B cell (primary cell): ENCODE results near the gene TP63. TPM values are rescaled to one million over a fixed set of nuclear protein-coding genes. Genes with fewer than 3 reads are reported as not detected.

Source experiments
- ATAC-seq: fragments of 200-7000 bp; cut with Tn5 transposase; one replicate; pipeline ENCODE4 v1.10.0; 2021; ENCODE audit warnings: low read depth, mild to moderate bottlenecking, moderate number of reproducible peaks, moderate library complexity
- CTCF ChIA-PET: fragments of 350-600 bp; sonication (Branson Sonifier 250); formaldehyde crosslinking; loops from one replicate; lab custom pipeline; 2021; ENCODE audit warnings: antibody characterized with exemption, inconsistent platforms; lab: Charles Lee
- POLR2A ChIA-PET: fragments of 350-600 bp; sonication (Branson Sonifier 250); formaldehyde crosslinking; loops from one replicate; lab custom pipeline; 2021; ENCODE audit warnings: antibody characterized with exemption; lab: Charles Lee
- DNase-seq: peaks from one replicate; pipeline ENCODE4 v3.0.0; 2013
- H2AFZ ChIP-seq: 2 replicates; pipeline ENCODE4 v1.6.1; 2012; ENCODE audit warnings: mild to moderate bottlenecking, low read depth, low read length; ENCODE audit not compliant: insufficient read depth, poor library complexity, severe bottlenecking
- H3K27ac ChIP-seq, 2 donors: 1 replicate in 1 of 2; 2 replicates in 1 of 2; pipeline ENCODE4 v1.5.1; 2012 to 2013; ENCODE audit warnings: low read length in 2 of 2, mild to moderate bottlenecking in 2 of 2, moderate library complexity in 1 of 2
- H3K27me3 ChIP-seq, 4 experiments: fragments of 200-600 bp in 1 of 4; sonication (generic) in 1 of 4; replicated peaks in 1 of 4; 1 replicate in 2 of 4; 2 replicates in 2 of 4; pipeline versions ENCODE4 v1.6.1 to v1.7.0; 2013 to 2016; ENCODE audit warnings: low read length in 3 of 4, mild to moderate bottlenecking in 2 of 4, mixed read lengths in 1 of 4, moderate library complexity in 1 of 4; ENCODE audit not compliant: insufficient read depth in 4 of 4, control insufficient read depth in 3 of 4; ENCODE audit errors: control extremely low read depth in 1 of 4
- H3K36me3 ChIP-seq, 2 experiments: replicated peaks in 1 of 2; 1 replicate in 1 of 2; 2 replicates in 1 of 2; pipeline versions ENCODE4 v1.6.1 to v1.7.1; 2013; ENCODE audit warnings: low read length in 1 of 2; ENCODE audit not compliant: insufficient read depth in 2 of 2, control insufficient read depth in 1 of 2; ENCODE audit errors: control extremely low read depth in 1 of 2, extremely low read depth in 1 of 2
- H3K4me1 ChIP-seq, 2 donors: fragments of 200-600 bp in 1 of 2; sonication (generic) in 1 of 2; 1 replicate in 1 of 2; 2 replicates in 1 of 2; pipeline versions ENCODE4 v1.5.1 to v1.6.1; 2013 to 2017; ENCODE audit warnings: low read length in 2 of 2; ENCODE audit not compliant: control insufficient read depth in 2 of 2, insufficient read depth in 2 of 2
- H3K4me2 ChIP-seq: replicated peaks from 2 replicates; pipeline ENCODE3; 2012; ENCODE audit warnings: mild to moderate bottlenecking, low read depth, low read length; ENCODE audit not compliant: poor library complexity, severe bottlenecking
- H3K4me3 ChIP-seq, 5 experiments: fragments of 200-600 bp in 1 of 5; sonication (generic) in 1 of 5; 1 replicate in 3 of 5; 2 replicates in 2 of 5; pipeline versions ENCODE4 v1.5.1 to v1.7.0; 2011 to 2016; ENCODE audit warnings: low read length in 4 of 5, mild to moderate bottlenecking in 4 of 5, low read depth in 2 of 5, control low read depth in 1 of 5, moderate library complexity in 1 of 5; ENCODE audit not compliant: insufficient read depth in 1 of 5; ENCODE audit errors: control extremely low read depth in 1 of 5, extremely low read depth in 1 of 5
- H3K79me2 ChIP-seq: fragments of 200-600 bp; sonication (generic); one replicate; pipeline ENCODE4 v1.6.0; 2016; ENCODE audit warnings: low read length; ENCODE audit not compliant: control insufficient read depth, insufficient read depth
- H3K9ac ChIP-seq: fragments of 200-600 bp; sonication (generic); 2 replicates; pipeline ENCODE4 v1.6.1; 2017; ENCODE audit warnings: mild to moderate bottlenecking, low read length, moderate library complexity
- H3K9me3 ChIP-seq, 3 donors: one replicate each; pipeline versions ENCODE4 v1.6.1 to v1.7.1; 2013; ENCODE audit warnings: low read length in 2 of 3; ENCODE audit not compliant: control insufficient read depth in 2 of 3, insufficient read depth in 1 of 3; ENCODE audit errors: control extremely low read depth in 1 of 3
- H4K20me1 ChIP-seq: 2 replicates; pipeline ENCODE4 v1.6.0; 2012; ENCODE audit warnings: mild to moderate bottlenecking, low read length; ENCODE audit not compliant: insufficient read depth, control insufficient read depth, poor library complexity, severe bottlenecking
- H3K27ac Mint-ChIP-seq: one replicate; pipeline ENCODE4 v1.8.0; 2021; ENCODE audit warnings: mixed read lengths
- H3K27me3 Mint-ChIP-seq: one replicate; pipeline ENCODE4 v1.8.0; 2021; ENCODE audit warnings: mixed read lengths
- H3K4me1 Mint-ChIP-seq: one replicate; pipeline ENCODE4 v1.8.0; 2021; ENCODE audit warnings: mixed read lengths
- H3K4me3 Mint-ChIP-seq: one replicate; pipeline ENCODE4 v1.8.0; 2021; ENCODE audit warnings: mixed read lengths
- H3K9me3 Mint-ChIP-seq: one replicate; pipeline ENCODE4 v1.8.0; 2022; ENCODE audit warnings: mixed read lengths; ENCODE audit not compliant: insufficient read depth
- EZH2 ChIP-seq: IDR thresholded peaks from 2 replicates; pipeline ENCODE4 v1.6.1; 2012; ENCODE audit warnings: borderline replicate concordance, low read depth, mild to moderate bottlenecking, moderate library complexity, low read length; ENCODE audit not compliant: insufficient read depth, poor library complexity, severe bottlenecking
- WGBS: methylation state at CpG from one replicate; pipeline ENCODE4 v1.1.5; 2013; ENCODE audit warnings: missing lambda C conversion rate; ENCODE audit not compliant: insufficient coverage; 5-methylcytosine and 5-hydroxymethylcytosine counted together
- intact Hi-C: fragments of 100-400 bp; cut with micrococcal nuclease; formaldehyde crosslinking; loops from one replicate; pipeline ENCODE4 v1.10.0; 2022
- polyA plus RNA-seq: library from polyadenylated mRNA; depleted of rRNA; stranded (reverse); fragments of >200 nt; gene quantifications from 2 replicates; pipeline ENCODE4 v1.2.3, GENCODE V29; 2012
- total RNA-seq, 2 donors: library from RNA; stranded (reverse); fragments of 120-200 nt in 1 of 2; gene quantifications; 1 replicate in 1 of 2; 2 replicates in 1 of 2; pipeline versions ENCODE4 v1.2.3 to v1.2.4, GENCODE V29; 2013 to 2022
- TF ChIP-seq, protein P1 (sequence below): fragments of 200-600 bp; IDR thresholded peaks from one replicate; pipeline ENCODE4 v1.8.0; 2022; ENCODE audit warnings: antibody characterized with exemption, mild to moderate bottlenecking

Gene TP63
- total and polyA plus RNA-seq, 2 donors (not counting 1 experiment from before 2014, with no cell fraction given) = 1.2 to 2.0 TPM

DNA sequence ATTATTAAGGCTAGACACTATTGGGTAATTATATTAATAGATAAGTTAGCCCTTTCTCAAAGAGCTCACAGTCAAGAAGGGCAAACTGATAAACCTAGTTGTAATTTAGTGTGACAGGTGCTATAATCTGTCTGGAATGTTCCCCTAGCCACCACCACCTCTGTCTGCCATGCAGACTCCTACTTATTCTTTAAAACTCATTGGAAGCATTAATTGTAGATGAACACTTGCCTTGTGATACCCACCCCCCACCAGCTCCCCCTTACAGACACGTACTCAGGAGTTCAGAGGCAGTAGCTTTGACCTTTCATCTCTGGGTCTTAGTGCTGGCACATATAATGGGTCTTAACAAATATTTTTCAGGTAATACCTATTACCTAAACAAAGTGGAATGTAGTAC, 195.9 kb downstream of the TP63 start:
- H3K27me3 Mint-ChIP-seq = no peaks in the 10 kb centered on the region
- H3K4me1 Mint-ChIP-seq = no peaks in the 10 kb centered on the region
- Histone ChIP-seq H3K9ac (no peak overlapping the region), H3K4me3 (no peak overlapping the region), H3K79me2 (no peaks in the 10 kb centered on the region), H3K36me3 (no peaks in the 10 kb centered on the region), H3K9me3 (no peaks in the 10 kb centered on the region), H2AFZ (no peak overlapping the region), H3K27ac (no peak overlapping the region), H3K4me2 (no peak overlapping the region), H3K27me3 (no peaks in the 10 kb centered on the region), H4K20me1 (no peaks in the 10 kb centered on the region), H3K4me1 (no peaks in the 10 kb centered on the region)
- H3K27ac Mint-ChIP-seq = no peak overlapping the region
- no peak for ATAC-seq
- intact Hi-C loops = no loop called here
- ChIA-PET CTCF (no interaction called here), POLR2A (no interaction called here)
- H3K9me3 Mint-ChIP-seq = no peaks in the 10 kb centered on the region
- DNase-seq = no peak
- TF ChIP-seq, protein P1, sequence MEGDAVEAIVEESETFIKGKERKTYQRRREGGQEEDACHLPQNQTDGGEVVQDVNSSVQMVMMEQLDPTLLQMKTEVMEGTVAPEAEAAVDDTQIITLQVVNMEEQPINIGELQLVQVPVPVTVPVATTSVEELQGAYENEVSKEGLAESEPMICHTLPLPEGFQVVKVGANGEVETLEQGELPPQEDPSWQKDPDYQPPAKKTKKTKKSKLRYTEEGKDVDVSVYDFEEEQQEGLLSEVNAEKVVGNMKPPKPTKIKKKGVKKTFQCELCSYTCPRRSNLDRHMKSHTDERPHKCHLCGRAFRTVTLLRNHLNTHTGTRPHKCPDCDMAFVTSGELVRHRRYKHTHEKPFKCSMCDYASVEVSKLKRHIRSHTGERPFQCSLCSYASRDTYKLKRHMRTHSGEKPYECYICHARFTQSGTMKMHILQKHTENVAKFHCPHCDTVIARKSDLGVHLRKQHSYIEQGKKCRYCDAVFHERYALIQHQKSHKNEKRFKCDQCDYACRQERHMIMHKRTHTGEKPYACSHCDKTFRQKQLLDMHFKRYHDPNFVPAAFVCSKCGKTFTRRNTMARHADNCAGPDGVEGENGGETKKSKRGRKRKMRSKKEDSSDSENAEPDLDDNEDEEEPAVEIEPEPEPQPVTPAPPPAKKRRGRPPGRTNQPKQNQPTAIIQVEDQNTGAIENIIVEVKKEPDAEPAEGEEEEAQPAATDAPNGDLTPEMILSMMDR = no peak
- TF ChIP-seq EZH2 = no peak
- H3K4me3 Mint-ChIP-seq = no peak overlapping the region
- WGBS = no CpG with 5 or more reads among the region's 1 CpG

DNA sequence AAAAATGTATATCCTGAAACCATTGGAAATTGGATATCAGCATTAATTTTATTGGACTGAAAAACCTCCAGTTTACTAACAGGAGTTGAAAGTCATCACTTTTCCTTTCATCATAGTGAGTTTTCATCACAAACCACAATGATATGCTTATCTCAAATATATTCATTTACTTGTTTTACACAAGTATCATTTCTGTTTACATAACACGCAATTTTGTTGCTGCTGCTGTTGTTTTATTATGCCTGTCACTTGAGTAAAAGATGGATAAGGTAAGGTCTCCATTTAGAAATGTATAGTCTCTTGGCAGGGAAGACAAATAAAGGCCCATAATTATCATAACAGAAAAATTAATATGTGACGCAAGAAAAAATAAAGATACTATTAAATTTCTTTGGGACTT, 199.2 kb downstream of the TP63 start:
- Mint-ChIP-seq H3K27ac (no peak overlapping the region), H3K4me1 (no peaks in the 10 kb centered on the region), H3K4me3 (no peak overlapping the region), H3K9me3 (no peaks in the 10 kb centered on the region), H3K27me3 (no peaks in the 10 kb centered on the region)
- H3K79me2 ChIP-seq = no peaks in the 10 kb centered on the region
- H4K20me1 ChIP-seq = no peaks in the 10 kb centered on the region
- H3K36me3 ChIP-seq = no peaks in the 10 kb centered on the region
- ATAC-seq (no peak), DNase-seq (no peak)
- no peaks in the 10 kb centered on the region for H3K9me3 ChIP-seq
- ChIA-PET CTCF (no interaction called here), POLR2A (no interaction called here)
- WGBS = no CpG with 5 or more reads among the region's 2 CpGs
- H3K9ac ChIP-seq = no peak overlapping the region
- intact Hi-C loops = no loop called here
- no peak overlapping the region for H3K4me2 ChIP-seq
- no peaks in the 10 kb centered on the region for H3K27me3 ChIP-seq
- no peak overlapping the region for H3K4me3 ChIP-seq
- H3K27ac ChIP-seq = no peak overlapping the region
- no peak for TF ChIP-seq EZH2
- TF ChIP-seq, protein P1 = no peak
- H2AFZ ChIP-seq = no peak overlapping the region
- H3K4me1 ChIP-seq = no peaks in the 10 kb centered on the region
